HepG2 (cell line): ENCODE measurements around the gene TRPT1. TPM values are rescaled to one million over a fixed set of nuclear protein-coding genes. Genes with fewer than 3 reads are reported as not detected.
A peak's percentile ranks its signal among the peaks of the same experiment; 100 is the strongest.

Experiments
- BORCS8-MEF2B ChIP-seq: sonication (generic); formaldehyde crosslinking; IDR thresholded peaks from 2 replicates; pipeline ENCODE4 v1.8.0; 2022; ENCODE audit warnings: mild to moderate bottlenecking, missing genetic modification reagents
- ELF1 ChIP-seq: sonication (generic); formaldehyde crosslinking; IDR thresholded peaks from 2 replicates; pipeline ENCODE4 v1.4.0; 2020; ENCODE audit warnings: missing genetic modification reagents
- HDAC1 ChIP-seq: sonication (generic); formaldehyde crosslinking; IDR thresholded peaks from 2 replicates; pipeline ENCODE4 v1.5.1; 2020; ENCODE audit warnings: mild to moderate bottlenecking, missing genetic modification reagents
- HOXA3 ChIP-seq: sonication (generic); formaldehyde crosslinking; IDR thresholded peaks from 2 replicates; pipeline ENCODE4 v1.5.0; 2020; ENCODE audit warnings: missing genetic modification reagents
- KMT2A ChIP-seq: sonication (generic); formaldehyde crosslinking; IDR thresholded peaks from 2 replicates; pipeline ENCODE4 v1.4.0; 2020; ENCODE audit warnings: missing genetic modification reagents
- PRMT3 ChIP-seq: sonication (generic); formaldehyde crosslinking; IDR thresholded peaks from 2 replicates; pipeline ENCODE4 v1.8.1; 2022; ENCODE audit warnings: low read depth, mild to moderate bottlenecking, moderate library complexity, missing genetic modification reagents, borderline replicate concordance
- SAP130 ChIP-seq: IDR thresholded peaks from 2 replicates; pipeline ENCODE4 v1.6.1; 2016; ENCODE audit warnings: low read depth
- SRF ChIP-seq: IDR thresholded peaks from 2 replicates; pipeline ENCODE4 v1.6.1; 2011; ENCODE audit warnings: mild to moderate bottlenecking, low read depth, low read length, moderate library complexity
- STAG1 ChIP-seq: sonication (generic); formaldehyde crosslinking; IDR thresholded peaks from 2 replicates; pipeline ENCODE4 v1.4.0; 2020; ENCODE audit warnings: missing genetic modification reagents
- TARDBP ChIP-seq: sonication (generic); formaldehyde crosslinking; IDR thresholded peaks from 2 replicates; pipeline ENCODE4 v1.8.0; 2022; ENCODE audit warnings: mild to moderate bottlenecking, missing genetic modification reagents
- TBX3 ChIP-seq: fragments of 450-650 bp; IDR thresholded peaks from 2 replicates; pipeline ENCODE4 v1.6.1; 2017; ENCODE audit warnings: antibody characterized with exemption, mild to moderate bottlenecking, inconsistent platforms, borderline replicate concordance
- TGIF2 ChIP-seq: IDR thresholded peaks from 2 replicates; pipeline ENCODE4 v1.6.1; 2016; ENCODE audit warnings: control low read depth, missing compliant biosample characterization
- XRCC5 ChIP-seq: fragments of 200-400 bp; formaldehyde crosslinking; optimal IDR thresholded peaks from 2 replicates; pipeline ENCODE3; 2017; ENCODE audit warnings: mild to moderate bottlenecking, low read length
- ZNF232 ChIP-seq: sonication (generic); formaldehyde crosslinking; IDR thresholded peaks from 2 replicates; pipeline ENCODE4 v1.4.0; 2020; ENCODE audit warnings: missing genetic modification reagents, borderline replicate concordance
- ZNF543 ChIP-seq: sonication (generic); formaldehyde crosslinking; IDR thresholded peaks from 2 replicates; pipeline ENCODE4 v1.4.0; 2020; ENCODE audit warnings: mild to moderate bottlenecking, missing genetic modification reagents
- ZNF570 ChIP-seq: sonication (generic); formaldehyde crosslinking; IDR thresholded peaks from 2 replicates; pipeline ENCODE4 v1.4.0; 2020; ENCODE audit warnings: mild to moderate bottlenecking, missing genetic modification reagents, borderline replicate concordance
- ZNF772 ChIP-seq: sonication (generic); formaldehyde crosslinking; IDR thresholded peaks from 2 replicates; pipeline ENCODE4 v1.5.0; 2020; ENCODE audit warnings: mild to moderate bottlenecking, missing genetic modification reagents
- polyA plus RNA-seq, 8 experiments: library from polyadenylated mRNA; depleted of rRNA in 3 of 8; stranded (reverse) in 7 of 8; unstranded in 1 of 8; fragments of >200 nt; fragmentation: Illumina TruSeq in 4 of 8; extraction: Trizol in 4 of 8; gene quantifications; 2 replicates each; pipeline versions ENCODE4 v1.2.1 to v1.2.3, GENCODE V29; 2011 to 2016; ENCODE audit warnings: low read depth in 4 of 8, missing spikeins in 1 of 8, mixed read lengths in 1 of 8; ENCODE audit not compliant: insufficient read depth in 1 of 8
- total RNA-seq, 5 experiments: library from RNA; depleted of rRNA; stranded (reverse); fragments of >200 nt; fragmentation: Illumina TruSeq; extraction: Trizol; gene quantifications; 2 replicates each; pipeline ENCODE4 v1.2.3, GENCODE V29; 2016; ENCODE audit warnings: low read depth in 1 of 5
- TF ChIP-seq, protein P1 (sequence below): sonication (generic); formaldehyde crosslinking; IDR thresholded peaks from 2 replicates; pipeline ENCODE4 v1.8.1; 2022; ENCODE audit warnings: low read depth, mild to moderate bottlenecking, missing genetic modification reagents
- TF ChIP-seq, protein P2 (sequence below): sonication (generic); formaldehyde crosslinking; IDR thresholded peaks from 2 replicates; pipeline ENCODE4 v1.5.0; 2020; ENCODE audit warnings: missing genetic modification reagents
- TF ChIP-seq, protein P3 (sequence below): sonication (generic); formaldehyde crosslinking; conservative IDR thresholded peaks from 2 replicates; pipeline ENCODE4 v1.8.0; 2022; ENCODE audit warnings: low read depth, missing genetic modification reagents
- TF ChIP-seq, protein P4 (sequence below): IDR thresholded peaks from 2 replicates; pipeline ENCODE4 v1.6.1; 2016; ENCODE audit warnings: low read depth, control low read depth
- TF ChIP-seq, protein P5 (sequence below): sonication (generic); formaldehyde crosslinking; IDR thresholded peaks from 2 replicates; pipeline ENCODE4 v1.5.1; 2020; ENCODE audit warnings: mild to moderate bottlenecking, missing genetic modification reagents, borderline replicate concordance

Gene TRPT1
- total and polyA plus RNA-seq, 2 of the 13 experiments (the other 11 are each of a cell fraction or from before 2014, with no cell fraction given), result 24.8 to 40.7 TPM

DNA sequence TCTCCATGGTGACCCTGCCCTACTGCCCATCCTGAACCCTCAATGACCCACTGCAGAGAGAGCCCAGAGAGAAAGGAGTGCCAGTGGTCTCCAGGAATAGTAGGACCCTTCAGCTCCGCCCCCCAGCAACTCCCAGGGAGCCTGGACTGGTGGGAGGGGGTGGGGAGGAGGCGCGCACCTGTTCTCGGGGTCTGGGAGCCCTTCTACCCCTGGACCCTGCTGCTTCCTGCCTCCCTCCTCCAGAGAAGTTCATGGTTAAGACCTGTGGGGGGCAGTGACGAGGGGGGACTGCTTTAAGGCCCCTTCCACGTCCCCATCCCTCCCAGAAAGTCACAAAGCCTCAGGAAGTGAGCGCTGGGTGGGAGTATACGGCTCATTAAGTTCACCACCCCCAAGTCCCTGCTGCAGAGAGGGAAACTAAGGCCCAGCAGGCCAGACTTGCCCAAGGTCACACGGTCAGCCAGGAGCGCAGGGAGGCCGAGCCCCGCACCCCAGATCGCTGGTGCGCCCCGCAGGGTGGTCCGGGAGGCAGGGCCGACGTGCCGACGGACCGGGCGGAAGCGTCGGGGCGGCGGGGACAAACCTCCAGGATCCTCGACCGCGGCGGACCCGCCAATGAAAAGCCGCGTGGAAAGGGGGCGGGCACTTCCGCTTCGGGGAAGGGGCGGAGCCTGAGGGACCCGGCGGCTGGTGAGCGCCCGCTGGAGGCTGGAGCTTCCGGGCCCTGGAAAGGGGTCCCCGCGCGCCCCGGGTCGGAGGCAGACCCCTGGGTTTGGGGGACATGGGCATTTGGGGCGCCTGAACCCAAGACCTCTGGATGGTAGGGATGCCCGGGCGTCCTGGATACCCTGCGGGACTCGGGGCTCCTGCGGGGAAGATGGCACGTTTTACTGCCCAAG, at the start of gene TRPT1, which contains the start of gene NUDT22 (continued):
- no peak for TF ChIP-seq STAG1 (CRISPR knock-in tag)
- TF ChIP-seq KMT2A (CRISPR knock-in tag), result no peak; the same call in 1 of the 2 replicates
- TF ChIP-seq, protein P1, sequence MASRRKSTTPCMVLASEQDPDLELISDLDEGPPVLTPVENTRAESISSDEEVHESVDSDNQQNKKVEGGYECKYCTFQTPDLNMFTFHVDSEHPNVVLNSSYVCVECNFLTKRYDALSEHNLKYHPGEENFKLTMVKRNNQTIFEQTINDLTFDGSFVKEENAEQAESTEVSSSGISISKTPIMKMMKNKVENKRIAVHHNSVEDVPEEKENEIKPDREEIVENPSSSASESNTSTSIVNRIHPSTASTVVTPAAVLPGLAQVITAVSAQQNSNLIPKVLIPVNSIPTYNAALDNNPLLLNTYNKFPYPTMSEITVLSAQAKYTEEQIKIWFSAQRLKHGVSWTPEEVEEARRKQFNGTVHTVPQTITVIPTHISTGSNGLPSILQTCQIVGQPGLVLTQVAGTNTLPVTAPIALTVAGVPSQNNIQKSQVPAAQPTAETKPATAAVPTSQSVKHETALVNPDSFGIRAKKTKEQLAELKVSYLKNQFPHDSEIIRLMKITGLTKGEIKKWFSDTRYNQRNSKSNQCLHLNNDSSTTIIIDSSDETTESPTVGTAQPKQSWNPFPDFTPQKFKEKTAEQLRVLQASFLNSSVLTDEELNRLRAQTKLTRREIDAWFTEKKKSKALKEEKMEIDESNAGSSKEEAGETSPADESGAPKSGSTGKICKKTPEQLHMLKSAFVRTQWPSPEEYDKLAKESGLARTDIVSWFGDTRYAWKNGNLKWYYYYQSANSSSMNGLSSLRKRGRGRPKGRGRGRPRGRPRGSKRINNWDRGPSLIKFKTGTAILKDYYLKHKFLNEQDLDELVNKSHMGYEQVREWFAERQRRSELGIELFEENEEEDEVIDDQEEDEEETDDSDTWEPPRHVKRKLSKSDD (CRISPR knock-in tag), result peak; percentile 28; the same call in 1 of the 2 replicates
- no peak for TF ChIP-seq SRF
- peak; percentile 92 for TF ChIP-seq ELF1 (CRISPR knock-in tag)
- TF ChIP-seq XRCC5, result peak; percentile 10
- no peak for TF ChIP-seq TGIF2
- no peak for TF ChIP-seq ZNF232 (CRISPR knock-in tag)
- TF ChIP-seq, protein P2, sequence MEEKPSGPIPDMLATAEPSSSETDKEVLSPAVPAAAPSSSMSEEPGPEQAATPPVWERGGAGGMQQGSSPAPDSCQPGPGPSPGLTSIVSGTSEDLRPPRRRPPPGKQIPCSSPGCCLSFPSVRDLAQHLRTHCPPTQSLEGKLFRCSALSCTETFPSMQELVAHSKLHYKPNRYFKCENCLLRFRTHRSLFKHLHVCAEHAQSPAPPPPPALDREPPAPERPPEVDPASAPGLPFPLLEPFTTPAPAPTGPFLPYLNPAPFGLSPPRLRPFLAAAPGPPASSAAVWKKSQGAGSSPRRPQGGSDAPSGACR (CRISPR knock-in tag), result 0 out of 2 replicates have a peak, but pooled peaks have one; percentile 72
- peak; percentile 65; the same call in 1 of the 2 replicates for TF ChIP-seq HOXA3
- TF ChIP-seq PRMT3 (CRISPR knock-in tag), result no peak; the same call in 1 of the 2 replicates
- TF ChIP-seq TARDBP (CRISPR knock-in tag), result peak; percentile 32; the same call in 1 of the 2 replicates
- peak; percentile 87 for TF ChIP-seq SAP130
- TF ChIP-seq ZNF570 (CRISPR knock-in tag), result no peak
- peak; percentile 77 for TF ChIP-seq BORCS8-MEF2B (CRISPR knock-in tag)
- no peak for TF ChIP-seq TBX3
- TF ChIP-seq, protein P3, sequence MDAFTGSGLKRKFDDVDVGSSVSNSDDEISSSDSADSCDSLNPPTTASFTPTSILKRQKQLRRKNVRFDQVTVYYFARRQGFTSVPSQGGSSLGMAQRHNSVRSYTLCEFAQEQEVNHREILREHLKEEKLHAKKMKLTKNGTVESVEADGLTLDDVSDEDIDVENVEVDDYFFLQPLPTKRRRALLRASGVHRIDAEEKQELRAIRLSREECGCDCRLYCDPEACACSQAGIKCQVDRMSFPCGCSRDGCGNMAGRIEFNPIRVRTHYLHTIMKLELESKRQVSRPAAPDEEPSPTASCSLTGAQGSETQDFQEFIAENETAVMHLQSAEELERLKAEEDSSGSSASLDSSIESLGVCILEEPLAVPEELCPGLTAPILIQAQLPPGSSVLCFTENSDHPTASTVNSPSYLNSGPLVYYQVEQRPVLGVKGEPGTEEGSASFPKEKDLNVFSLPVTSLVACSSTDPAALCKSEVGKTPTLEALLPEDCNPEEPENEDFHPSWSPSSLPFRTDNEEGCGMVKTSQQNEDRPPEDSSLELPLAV (CRISPR knock-in tag), result no peak
- TF ChIP-seq, protein P4, sequence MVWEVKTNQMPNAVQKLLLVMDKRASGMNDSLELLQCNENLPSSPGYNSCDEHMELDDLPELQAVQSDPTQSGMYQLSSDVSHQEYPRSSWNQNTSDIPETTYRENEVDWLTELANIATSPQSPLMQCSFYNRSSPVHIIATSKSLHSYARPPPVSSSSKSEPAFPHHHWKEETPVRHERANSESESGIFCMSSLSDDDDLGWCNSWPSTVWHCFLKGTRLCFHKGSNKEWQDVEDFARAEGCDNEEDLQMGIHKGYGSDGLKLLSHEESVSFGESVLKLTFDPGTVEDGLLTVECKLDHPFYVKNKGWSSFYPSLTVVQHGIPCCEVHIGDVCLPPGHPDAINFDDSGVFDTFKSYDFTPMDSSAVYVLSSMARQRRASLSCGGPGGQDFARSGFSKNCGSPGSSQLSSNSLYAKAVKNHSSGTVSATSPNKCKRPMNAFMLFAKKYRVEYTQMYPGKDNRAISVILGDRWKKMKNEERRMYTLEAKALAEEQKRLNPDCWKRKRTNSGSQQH (CRISPR knock-in tag), result peak; percentile 69; the same call in 1 of the 2 replicates
- TF ChIP-seq, protein P5, sequence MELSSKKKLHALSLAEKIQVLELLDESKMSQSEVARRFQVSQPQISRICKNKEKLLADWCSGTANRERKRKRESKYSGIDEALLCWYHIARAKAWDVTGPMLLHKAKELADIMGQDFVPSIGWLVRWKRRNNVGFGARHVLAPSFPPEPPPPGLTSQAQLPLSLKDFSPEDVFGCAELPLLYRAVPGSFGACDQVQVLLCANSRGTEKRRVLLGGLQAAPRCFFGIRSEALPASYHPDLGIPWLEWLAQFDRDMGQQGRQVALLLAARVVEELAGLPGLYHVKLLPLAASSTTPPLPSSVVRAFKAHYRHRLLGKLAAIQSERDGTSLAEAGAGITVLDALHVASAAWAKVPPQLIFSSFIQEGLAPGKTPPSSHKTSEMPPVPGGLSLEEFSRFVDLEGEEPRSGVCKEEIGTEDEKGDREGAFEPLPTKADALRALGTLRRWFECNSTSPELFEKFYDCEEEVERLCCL (CRISPR knock-in tag), result peak; percentile 25; the same call in 1 of the 2 replicates
- TF ChIP-seq HDAC1 (CRISPR knock-in tag), result peak; percentile 88
- no peak; the same call in none of the 2 replicates for TF ChIP-seq ZNF543 (CRISPR knock-in tag)
- peak; percentile 88 for TF ChIP-seq ZNF772 (CRISPR knock-in tag)
